Heart left ventricle (tissue), 13 donors: Measurements from ENCODE around the gene HTR3B.

Experiments used
- CTCF ChIP-seq, 12 donors: fragments of 200-600 bp; sonication (generic) in 4 of 12; IDR thresholded peaks; one replicate each; pipeline versions ENCODE4 v1.5.0 to v1.8.0; 2018 to 2022; ENCODE audit warnings: antibody characterized with exemption in 12 of 12, mild to moderate bottlenecking in 5 of 12
- POLR2A ChIP-seq, 2 donors: fragments of 450-650 bp; IDR thresholded peaks; one replicate each; pipeline ENCODE4 v1.6.1; 2017; ENCODE audit warnings: antibody characterized with exemption in 2 of 2, mild to moderate bottlenecking in 2 of 2, moderate library complexity in 2 of 2
- donor health status: ischemic (EF 13 %, LVEDD 7.1; RV severe dilation, severe dysfunction).
- donor health status: DM: no; HTN: yes; CAD: no.
- donor health status: DM: no; HTN: no; CAD: no.
- donor health status: ischemic (EF 25% LVEDD 6.9; RV normal size, moderate dysfunction).
- donor health status: ischemic (EF 25% LVEDD 5.7; RV mildly dilated, moderate dysfunction).
- donor health status: ischemic (EF 35%, LVEDD 5.7; RV mildly dilated, moderate dysfunction).
- donor health status: nonischemic (EF 11% LVEDD 7.7; RV severe dilation, severe dysfunction).
- donor health status: DM: yes; HTN: yes; CAD: no.
- donor health status: PGD.
- donor health status: ischemic (EF 29% LVEDD 5.4; RV normal size, mild dysfunction).
- donor health status: nonischemic (EF 23%, LVEDD 6.1; RV moderate dilation, normal function).

GRCh38 chr11:113947994-113948393, 43.4 kb downstream of the HTR3B start:
- TF ChIP-seq CTCF (IDR thresholded peaks at IDR 0.05) (no peak), POLR2A (IDR thresholded peaks at IDR 0.05) (no peak)
